ENCODE data around the gene BNC2. TPM values are rescaled to one million over a fixed set of nuclear protein-coding genes. Genes with fewer than 3 reads are reported as not detected.

Gene BNC2
- total and polyA plus RNA-seq, 2 of the 4 experiments (the other 2 are of a cell fraction), result 15.5 to 45.2 TPM

GRCh38 chr9:16879416-16879815 lies 8.9 kb upstream of the BNC2 start:
- POLR2A ChIA-PET (ENCODE audit: unreplicated experiment), result no interaction called here
- no peak overlapping the region for H4K91ac ChIP-seq (ENCODE audit: insufficient read depth, low read depth, low read length)
- no peak overlapping the region for H2BK15ac ChIP-seq (ENCODE audit: low read depth, low read length)
- H3K79me1 ChIP-seq (ENCODE audit: low read depth in 1 of 2, low read length in 2 of 2), result no peaks in the 10 kb centered on the region
- no CpG with 5 or more reads among the region's 2 CpGs for WGBS, 2 experiments (ENCODE audit: extremely low coverage in 2 of 2, insufficient read length in 1 of 2)
- no peak overlapping the region for H3K27ac ChIP-seq (ENCODE audit: insufficient read depth, low read length)
- no peaks in the 10 kb centered on the region for H3K36me3 ChIP-seq (ENCODE audit: control insufficient read depth, insufficient read depth, low read length)
- peaks cover 6% of the 10 kb centered on the region; the same call in 1 of the 2 replicates for H3K9me1 ChIP-seq (ENCODE audit: insufficient read depth, low read length)
- no TSS peak for BruUV-seq (replicated peaks)
- peak; percentile 42 for DNase-seq
- H2BK5ac ChIP-seq (ENCODE audit: low read depth, low read length, poor library complexity, severe bottlenecking), result no peak overlapping the region
- no peak overlapping the region for H3K9ac ChIP-seq (ENCODE audit: low read depth, low read length)
- dilution Hi-C loops (cut with HindIII; ENCODE audit: low sequenced_read_pairs, unreplicated experiment) (no loop called here), intact Hi-C loops (cut with micrococcal nuclease) (loop anchor here (10.0 kb wide), 1 partner anchor 235 kb away; no protein-coding TSS in a partner anchor), in situ Hi-C loops (cut with MboI; ENCODE audit: low sequenced_read_pairs) (no loop called here)
- H3K9me3 ChIP-seq (ENCODE audit: control insufficient read depth, insufficient read depth, low read length), result no peaks in the 10 kb centered on the region; the same call in 1 of the 2 replicates
- H4K8ac ChIP-seq (ENCODE audit: low read depth in 2 of 2, low read length in 2 of 2), result no peak overlapping the region
- no peak overlapping the region for H4K5ac ChIP-seq (ENCODE audit: low read depth, low read length)
- no peak overlapping the region for H2BK120ac ChIP-seq (ENCODE audit: low read depth, low read length)
- H3K4ac ChIP-seq (ENCODE audit: low read depth, low read length), result no peak overlapping the region
- H2AFZ ChIP-seq (replicated peaks; ENCODE audit: low read length, poor library complexity), result no peak overlapping the region
- ATAC-seq (ENCODE audit: low read depth), result peak; percentile 29
- no peak for TF ChIP-seq RFX5 (IDR thresholded peaks at IDR 0.05; ENCODE audit: low read depth, low read length)
- no peak for TF ChIP-seq CTCF (conservative IDR thresholded peaks at IDR 0.05; ENCODE audit: low read depth, low read length)
- TF ChIP-seq FOS (IDR thresholded peaks at IDR 0.05; ENCODE audit: low read depth, low read length), result peak; percentile 54; the same call in 1 of the 2 replicates
- no peak for TF ChIP-seq CEBPB (IDR thresholded peaks at IDR 0.05; ENCODE audit: low read depth, low read length)
- no peak overlapping the region for H3K56ac ChIP-seq (ENCODE audit: extremely low read depth, insufficient read depth, low read length)
- H4K20me1 ChIP-seq (ENCODE audit: insufficient read depth, low read length), result no peaks in the 10 kb centered on the region
- H3K14ac ChIP-seq (replicated peaks; ENCODE audit: low read depth, low read length), result no peak overlapping the region
- H3K18ac ChIP-seq (ENCODE audit: low read depth, low read length), result no peak overlapping the region
- CTCF ChIA-PET, result no interaction called here
- H3K23ac ChIP-seq (ENCODE audit: low read depth, low read length), result no peak overlapping the region
- H2AK9ac ChIP-seq (replicated peaks; ENCODE audit: low read depth, low read length, poor library complexity), result no peak overlapping the region
- H3K27me3 ChIP-seq (ENCODE audit: control insufficient read depth, insufficient read depth, low read length), result no peaks in the 10 kb centered on the region
- peaks cover 4% of the 10 kb centered on the region; the same call in 1 of the 2 replicates for H3K4me1 ChIP-seq (ENCODE audit: control insufficient read depth, insufficient read depth, low read length)
- H2AK5ac ChIP-seq (ENCODE audit: low read depth, low read length), result peak overlapping the region; percentile 49; the same call in 1 of the 2 replicates
- H2BK20ac ChIP-seq (ENCODE audit: low read depth, low read length), result no peak overlapping the region
- H3K4me2 ChIP-seq (ENCODE audit: low read depth, low read length), result no peak overlapping the region
- no peak overlapping the region for H3K4me3 ChIP-seq (ENCODE audit: insufficient read depth, low read depth, low read length)
